Mucosa of stomach (tissue), 1 donor: ENCODE results near the gene CAMSAP1.

Experiments used
- H3K27me3 ChIP-seq: one replicate; pipeline ENCODE4 v1.7.0; 2013; ENCODE audit warnings: mild to moderate bottlenecking, low read length; ENCODE audit not compliant: control insufficient read depth, insufficient read depth
- H3K36me3 ChIP-seq: one replicate; pipeline ENCODE4 v1.7.0; 2013; ENCODE audit warnings: low read length; ENCODE audit not compliant: control insufficient read depth, insufficient read depth
- H3K4me1 ChIP-seq: one replicate; pipeline ENCODE4 v1.7.0; 2013; ENCODE audit warnings: mild to moderate bottlenecking, low read length; ENCODE audit not compliant: control insufficient read depth, insufficient read depth
- H3K4me3 ChIP-seq: one replicate; pipeline ENCODE4 v1.7.0; 2013; ENCODE audit warnings: low read length
- H3K9ac ChIP-seq: one replicate; pipeline ENCODE4 v1.7.0; 2013; ENCODE audit warnings: mild to moderate bottlenecking, low read length, moderate library complexity
- H3K9me3 ChIP-seq: one replicate; pipeline ENCODE4 v1.7.0; 2013; ENCODE audit warnings: mild to moderate bottlenecking, low read length, moderate library complexity; ENCODE audit not compliant: control insufficient read depth
- donor health status: Pancreatic carcinoma.

The CAMSAP1 gene

GRCh38 chr9:135815830-135816650, 91.3 kb downstream of the CAMSAP1 start:
- Histone ChIP-seq H3K36me3 (peaks cover 15% of the 10 kb centered on the region), H3K9ac (no peak overlapping the region), H3K4me1 (no peaks in the 10 kb centered on the region)

GRCh38 chr9:135815413-135815812, 91.9 kb downstream of the CAMSAP1 start:
- H3K27me3 ChIP-seq: no peaks in the 10 kb centered on the region
- no peak overlapping the region for H3K9ac ChIP-seq
- no peaks in the 10 kb centered on the region for H3K4me1 ChIP-seq
- H3K36me3 ChIP-seq: peaks cover 18% of the 10 kb centered on the region
- H3K4me3 ChIP-seq: no peak overlapping the region
- no peaks in the 10 kb centered on the region for H3K9me3 ChIP-seq

More at GRCh38 chr9:135815830-135816650, 91.3 kb downstream of the CAMSAP1 start:
- H3K9me3 ChIP-seq: no peaks in the 10 kb centered on the region
- no peaks in the 10 kb centered on the region for H3K27me3 ChIP-seq
- H3K4me3 ChIP-seq: no peak overlapping the region

DNA sequence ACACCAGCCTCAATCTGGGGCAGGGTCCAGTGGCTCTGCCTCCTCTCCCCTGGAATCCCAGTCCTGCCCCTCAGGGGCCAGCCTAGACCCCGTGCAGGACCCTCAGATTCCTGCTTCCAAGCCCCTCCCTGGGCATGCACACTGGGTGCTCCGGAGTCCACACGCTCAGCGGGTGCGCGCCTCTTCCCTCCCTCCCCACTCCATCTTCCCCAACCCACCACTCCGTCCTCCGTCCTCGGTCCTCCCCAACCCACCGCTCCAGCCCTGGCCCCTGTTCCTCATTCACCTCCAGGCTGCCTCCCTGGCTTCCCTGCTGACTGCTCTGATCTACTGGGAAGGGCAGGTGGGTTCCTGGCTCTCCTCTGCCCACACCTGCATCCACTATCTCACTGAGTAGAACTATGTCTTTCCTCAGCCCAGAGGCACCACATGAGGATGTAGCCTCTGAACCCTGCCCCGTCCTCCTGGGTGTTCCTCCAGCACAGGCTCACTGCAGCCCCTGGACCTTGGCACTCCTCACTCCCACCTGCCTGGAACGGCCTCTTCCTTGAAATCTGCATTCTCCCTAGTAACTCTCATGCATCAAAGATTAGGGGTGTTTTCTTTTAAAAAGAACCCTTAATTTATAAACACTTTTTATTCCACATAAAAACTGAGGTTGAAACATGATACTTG, 92.8 kb downstream of the CAMSAP1 start:
- H3K27me3 ChIP-seq: no peaks in the 10 kb centered on the region
- H3K4me1 ChIP-seq: no peaks in the 10 kb centered on the region
- H3K4me3 ChIP-seq: no peak overlapping the region
- peaks cover 18% of the 10 kb centered on the region for H3K36me3 ChIP-seq
- no peaks in the 10 kb centered on the region for H3K9me3 ChIP-seq
- H3K9ac ChIP-seq: no peak overlapping the region

DNA sequence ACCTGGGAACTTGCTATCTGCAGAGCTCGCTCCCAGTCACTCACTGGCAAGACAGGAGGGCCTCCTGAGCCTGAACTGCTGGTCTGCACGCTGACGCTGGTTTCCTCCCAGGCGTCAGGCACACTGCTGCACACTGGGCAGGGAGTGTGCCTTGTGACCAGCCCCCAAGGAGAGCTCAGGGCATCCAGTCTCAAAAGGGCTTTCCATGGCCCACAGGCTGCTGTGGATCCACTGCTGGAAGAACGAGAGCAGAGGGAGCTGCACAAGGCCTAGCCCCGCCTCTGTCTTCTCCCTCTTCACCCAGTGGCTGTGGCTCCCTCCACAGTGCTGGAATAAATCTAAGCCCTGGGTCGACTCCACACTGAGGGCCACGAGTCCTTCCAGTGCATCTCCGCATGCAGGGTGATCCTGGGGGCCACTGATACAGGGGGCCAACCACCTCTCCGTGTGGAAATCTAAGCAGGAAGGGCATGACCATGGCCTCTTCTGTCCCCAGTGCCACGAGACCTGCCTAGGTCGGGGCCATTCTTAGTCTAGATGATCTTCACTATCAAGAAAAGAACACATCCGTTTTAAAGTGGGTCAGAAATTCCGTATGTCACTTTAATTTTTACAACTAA, 93.6 kb downstream of the CAMSAP1 start:
- H3K4me3 ChIP-seq: no peak overlapping the region
- H3K27me3 ChIP-seq: no peaks in the 10 kb centered on the region
- peaks cover 18% of the 10 kb centered on the region for H3K36me3 ChIP-seq
- H3K9me3 ChIP-seq: no peaks in the 10 kb centered on the region
- no peak overlapping the region for H3K9ac ChIP-seq
- no peaks in the 10 kb centered on the region for H3K4me1 ChIP-seq

DNA sequence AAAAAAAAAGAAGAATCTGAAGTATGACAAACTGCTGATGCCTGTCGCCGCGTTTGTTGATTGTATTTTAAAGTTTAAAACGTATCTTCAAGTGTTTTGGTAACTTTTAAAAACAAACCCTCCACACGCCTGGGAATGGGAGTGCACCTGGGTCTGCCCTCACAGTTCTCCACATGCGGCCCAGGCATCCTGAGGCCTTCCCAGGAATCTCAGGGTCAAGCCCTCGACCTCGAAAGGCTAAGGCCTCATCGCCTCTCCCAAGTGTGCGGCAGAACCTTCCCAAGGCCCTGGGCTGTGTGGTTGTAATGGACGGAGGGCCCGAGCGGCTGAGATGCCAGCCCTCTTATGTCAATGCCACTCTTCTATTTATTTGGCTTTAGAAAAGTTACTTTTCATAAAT, 94.4 kb downstream of the CAMSAP1 start:
- no peak overlapping the region for H3K9ac ChIP-seq
- H3K4me3 ChIP-seq: no peak overlapping the region
- H3K27me3 ChIP-seq: no peaks in the 10 kb centered on the region
- no peaks in the 10 kb centered on the region for H3K9me3 ChIP-seq
- no peaks in the 10 kb centered on the region for H3K4me1 ChIP-seq
- H3K36me3 ChIP-seq: peaks cover 15% of the 10 kb centered on the region

GRCh38 chr9:135811801-135812200, 95.5 kb downstream of the CAMSAP1 start:
- Histone ChIP-seq H3K9ac (no peak overlapping the region), H3K4me3 (no peak overlapping the region), H3K27me3 (no peaks in the 10 kb centered on the region), H3K36me3 (peaks cover 8% of the 10 kb centered on the region), H3K4me1 (no peaks in the 10 kb centered on the region), H3K9me3 (no peaks in the 10 kb centered on the region)

DNA sequence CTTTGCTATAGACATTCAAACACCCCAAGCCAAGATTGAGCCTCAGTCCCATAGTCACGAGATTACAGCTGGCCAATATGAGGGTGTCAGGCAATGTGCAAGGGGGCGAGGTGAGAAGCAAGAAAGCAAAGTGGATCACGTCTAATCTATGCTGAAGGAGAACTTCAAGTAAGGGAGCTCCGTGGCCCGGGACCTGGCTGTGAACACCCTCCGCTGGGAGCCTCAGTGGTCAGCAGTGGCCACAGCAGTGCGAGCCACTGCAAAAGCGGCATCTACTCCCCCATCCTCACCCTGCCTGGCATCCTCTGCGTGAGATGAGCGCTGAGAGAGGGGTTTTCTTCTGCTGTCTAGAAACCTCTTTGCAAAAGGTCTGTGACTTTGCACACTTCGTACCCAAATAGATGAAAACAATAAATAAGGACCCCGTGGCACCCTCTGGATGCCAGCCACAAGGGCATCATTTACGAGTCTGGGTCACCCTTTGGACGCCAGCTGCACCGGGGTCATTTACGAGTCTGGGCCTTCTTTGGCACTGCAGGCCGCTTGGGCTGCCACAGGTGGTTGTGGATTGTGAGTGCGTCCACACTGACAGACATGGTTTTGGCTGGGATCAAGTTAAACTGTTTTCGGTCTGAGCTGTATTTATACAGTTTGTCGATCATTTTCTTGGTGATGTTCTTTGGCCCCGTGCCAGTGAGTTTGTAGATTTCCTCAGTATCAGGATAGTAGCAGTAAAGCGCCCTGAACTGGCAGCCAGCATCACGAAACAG, 96.4 kb downstream of the CAMSAP1 start:
- Histone ChIP-seq H3K27me3 (no peaks in the 10 kb centered on the region), H3K4me3 (no peak overlapping the region), H3K9me3 (no peaks in the 10 kb centered on the region), H3K36me3 (peaks cover 8% of the 10 kb centered on the region), H3K9ac (no peak overlapping the region), H3K4me1 (no peaks in the 10 kb centered on the region)

GRCh38 chr9:135809166-135809565, 98.2 kb downstream of the CAMSAP1 start:
- Histone ChIP-seq H3K4me1 (no peaks in the 10 kb centered on the region), H3K9me3 (no peaks in the 10 kb centered on the region), H3K36me3 (peaks cover 8% of the 10 kb centered on the region), H3K9ac (no peak overlapping the region), H3K27me3 (no peaks in the 10 kb centered on the region), H3K4me3 (no peak overlapping the region)

GRCh38 chr9:135805422-135806022, 101.8 kb downstream of the CAMSAP1 start:
- Histone ChIP-seq H3K4me3 (no peak overlapping the region), H3K4me1 (no peaks in the 10 kb centered on the region), H3K9ac (no peak overlapping the region), H3K9me3 (no peaks in the 10 kb centered on the region), H3K36me3 (no peaks in the 10 kb centered on the region), H3K27me3 (no peaks in the 10 kb centered on the region)

GRCh38 chr9:135804581-135805421, 102.5 kb downstream of the CAMSAP1 start:
- no peak overlapping the region for H3K9ac ChIP-seq
- no peak overlapping the region for H3K4me3 ChIP-seq
- no peaks in the 10 kb centered on the region for H3K27me3 ChIP-seq
- no peaks in the 10 kb centered on the region for H3K4me1 ChIP-seq
- H3K36me3 ChIP-seq: no peaks in the 10 kb centered on the region
- H3K9me3 ChIP-seq: no peaks in the 10 kb centered on the region

GRCh38 chr9:135803441-135803840, 103.9 kb downstream of the CAMSAP1 start:
- Histone ChIP-seq H3K9ac (no peak overlapping the region), H3K4me3 (no peak overlapping the region), H3K36me3 (no peaks in the 10 kb centered on the region), H3K27me3 (no peaks in the 10 kb centered on the region), H3K4me1 (no peaks in the 10 kb centered on the region), H3K9me3 (no peaks in the 10 kb centered on the region)
